HL-60 (cell line): ENCODE data around the gene PRSS53.

Experiments
- DNase-seq, 2 experiments: peaks; one replicate each; pipeline ENCODE4 v3.0.0-alpha.2; 2010 to 2020; ENCODE audit warnings: low read depth in 1 of 2, low spot score in 1 of 2
- H3K27ac ChIP-seq: fragments of 250-450 bp; sonication (Bioruptor Pico); replicated peaks from 2 replicates; pipeline ENCODE4 v1.5.1; 2020; ENCODE audit warnings: mild to moderate bottlenecking, moderate library complexity
- H3K27me3 ChIP-seq: fragments of 250-450 bp; sonication (Bioruptor Pico); 2 replicates; pipeline ENCODE4 v1.5.1; 2021; ENCODE audit warnings: mild to moderate bottlenecking, moderate library complexity; ENCODE audit not compliant: insufficient read depth, poor library complexity, severe bottlenecking
- H3K4me3 ChIP-seq: replicated peaks from 2 replicates; pipeline ENCODE4 v1.5.1; 2011; ENCODE audit warnings: mild to moderate bottlenecking, control low read depth, low read length; ENCODE audit not compliant: insufficient read depth
- CTCF ChIP-seq: IDR thresholded peaks from one replicate; pipeline ENCODE4 v1.5.1; 2011; ENCODE audit warnings: low read length, control low read depth, inconsistent platforms; ENCODE audit not compliant: insufficient read depth
- GABPA ChIP-seq: IDR thresholded peaks from 2 replicates; pipeline ENCODE4 v1.6.1; 2012; ENCODE audit warnings: low read depth
- POLR2AphosphoS5 ChIP-seq: IDR thresholded peaks from 2 replicates; pipeline ENCODE4 v1.6.1; 2012; ENCODE audit warnings: low read depth
- REST ChIP-seq: IDR thresholded peaks from 2 replicates; pipeline ENCODE4 v1.6.1; 2012; ENCODE audit warnings: low read depth; ENCODE audit not compliant: insufficient replicate concordance
- SPI1 ChIP-seq: IDR thresholded peaks from 2 replicates; pipeline ENCODE4 v1.6.1; 2012; ENCODE audit warnings: low read depth, mild to moderate bottlenecking, borderline replicate concordance

The PRSS53 gene

DNA sequence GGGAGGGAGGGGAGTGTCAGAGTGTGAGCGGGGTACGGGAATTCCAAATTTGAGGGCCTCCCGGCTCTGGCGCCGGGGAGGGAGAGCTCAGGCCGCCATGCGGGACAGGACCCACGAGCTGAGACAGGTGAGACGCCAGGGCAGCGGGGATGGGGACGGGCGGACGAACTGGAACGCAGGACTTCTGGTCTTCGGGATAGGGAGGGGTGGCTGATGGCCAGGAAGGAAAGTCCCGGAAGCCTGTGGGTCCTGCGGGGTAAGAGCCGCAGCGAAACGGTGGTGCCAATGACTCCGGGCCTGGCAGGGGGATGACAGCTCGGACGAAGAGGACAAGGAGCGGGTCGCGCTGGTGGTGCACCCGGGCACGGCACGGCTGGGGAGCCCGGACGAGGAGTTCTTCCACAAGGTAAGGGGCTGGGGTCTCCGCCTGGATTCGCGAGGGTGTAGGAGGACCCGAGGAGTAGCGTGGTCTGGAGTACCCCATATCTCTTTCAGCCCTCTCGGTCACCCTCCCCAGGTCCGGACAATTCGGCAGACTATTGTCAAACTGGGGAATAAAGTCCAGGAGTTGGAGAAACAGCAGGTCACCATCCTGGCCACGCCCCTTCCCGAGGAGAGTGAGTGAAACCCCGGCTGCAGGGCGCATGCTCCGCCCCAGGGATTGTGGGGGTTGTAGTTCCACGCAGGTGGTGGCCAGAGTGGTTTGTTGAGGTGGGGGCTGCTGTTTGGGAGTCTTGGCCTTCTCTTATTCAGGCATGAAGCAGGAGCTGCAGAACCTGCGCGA is 54.8 kb downstream of the PRSS53 start:
- peak overlapping the region; percentile 96 for H3K4me3 ChIP-seq
- no peaks in the 10 kb centered on the region for H3K27me3 ChIP-seq
- peak; percentile 61 to 84 for DNase-seq
- H3K27ac ChIP-seq = peak overlapping the region; percentile 82
- TF ChIP-seq CTCF (no peak), REST (no peak), POLR2AphosphoS5 (no peak), SPI1 (no peak), GABPA (no peak)
